Dedifferentiated amniotic fluid mesenchymal stem cell (primary cell): ENCODE results near the gene CENPP.

ENCODE experiments used
- DNase-seq: peaks from one replicate; pipeline ENCODE4 v3.0.0-alpha.2; 2016; ENCODE audit errors: extremely low spot score

The CENPP gene

GRCh38 chr9:92637886-92638620 is 312.3 kb downstream of the CENPP start:
- no peak for DNase-seq

GRCh38 chr9:92638621-92639101 is 312.9 kb downstream of the CENPP start:
- DNase-seq = no peak

GRCh38 chr9:92639124-92639523 is 313.4 kb downstream of the CENPP start:
- DNase-seq = no peak

GRCh38 chr9:92639791-92640271 is 314.1 kb downstream of the CENPP start:
- DNase-seq = no peak

- DNase-seq = no peak
Observed at GRCh38 chr9:92640398-92641091, 314.8 kb downstream of the CENPP start.

- DNase-seq = no peak
Observed at GRCh38 chr9:92641092-92641809, 315.5 kb downstream of the CENPP start.

GRCh38 chr9:92642041-92642451 is 316.3 kb downstream of the CENPP start:
- no peak for DNase-seq

GRCh38 chr9:92642564-92642963 is 316.8 kb downstream of the CENPP start:
- no peak for DNase-seq

- no peak for DNase-seq
Observed at GRCh38 chr9:92644278-92644677, 318.5 kb downstream of the CENPP start.

- no peak for DNase-seq
Observed at GRCh38 chr9:92645041-92645440, 319.3 kb downstream of the CENPP start.

GRCh38 chr9:92647671-92648473 is 322.1 kb downstream of the CENPP start:
- no peak for DNase-seq

- DNase-seq = no peak
Observed at GRCh38 chr9:92648474-92648971, 322.8 kb downstream of the CENPP start.

GRCh38 chr9:92649007-92649406 is 323.3 kb downstream of the CENPP start:
- no peak for DNase-seq

- DNase-seq = no peak
Observed at GRCh38 chr9:92650296-92650695, 324.5 kb downstream of the CENPP start.

GRCh38 chr9:92650839-92651621 is 325.3 kb downstream of the CENPP start:
- DNase-seq = no peak

- DNase-seq = no peak
Observed at GRCh38 chr9:92652461-92652860, 326.7 kb downstream of the CENPP start.

- no peak for DNase-seq
Observed at GRCh38 chr9:92654481-92655301, 328.9 kb downstream of the CENPP start.

- no peak for DNase-seq
Observed at GRCh38 chr9:92655366-92655765, 329.6 kb downstream of the CENPP start.

GRCh38 chr9:92655896-92656536 is 330.3 kb downstream of the CENPP start:
- no peak for DNase-seq
